Psoas muscle (tissue), 8 donors: ENCODE results near the gene SLCO4C1. TPM values are rescaled to one million over a fixed set of nuclear protein-coding genes. Genes with fewer than 3 reads are reported as not detected.

Source experiments
- ATAC-seq, 4 donors: fragments of 200-7000 bp; cut with Tn5 transposase; one replicate each; pipeline ENCODE4 v1.9.1; 2020; ENCODE audit warnings: moderate library complexity in 3 of 4, mild to moderate bottlenecking in 2 of 4
- DNase-seq, 2 donors: peaks; one replicate each; pipeline ENCODE4 v3.0.0-alpha.2; 2020
- H3K27ac ChIP-seq: fragments of 200-600 bp; one replicate; pipeline ENCODE4 v1.8.0; 2022
- H3K27me3 ChIP-seq, 3 donors: fragments of 200-600 bp in 1 of 3; one replicate each; pipeline versions ENCODE4 v1.6.1 to v1.8.0; 2013 to 2022; ENCODE audit warnings: low read length in 2 of 3, mild to moderate bottlenecking in 2 of 3, moderate library complexity in 1 of 3; ENCODE audit not compliant: insufficient read depth in 3 of 3
- H3K36me3 ChIP-seq, 2 donors: fragments of 200-600 bp in 1 of 2; one replicate each; pipeline versions ENCODE4 v1.6.1 to v1.8.0; 2013 to 2022; ENCODE audit warnings: low read depth in 1 of 2, mild to moderate bottlenecking in 1 of 2, moderate library complexity in 1 of 2; ENCODE audit not compliant: insufficient read depth in 1 of 2
- H3K4me1 ChIP-seq: fragments of 200-600 bp; one replicate; pipeline ENCODE4 v1.8.0; 2022
- H3K4me3 ChIP-seq: fragments of 200-600 bp; one replicate; pipeline ENCODE4 v1.8.0; 2022; ENCODE audit warnings: mild to moderate bottlenecking
- H3K9me3 ChIP-seq: fragments of 200-600 bp; one replicate; pipeline ENCODE4 v1.8.0; 2022
- CTCF ChIP-seq: fragments of 200-600 bp; IDR thresholded peaks from one replicate; pipeline ENCODE4 v1.8.0; 2022; ENCODE audit warnings: antibody characterized with exemption
- WGBS, 3 donors: extraction: QIAGEN DNeasy Blood & Tissue Kit; methylation state at CpG; one replicate each; pipeline versions ENCODE4 v1.1.6 to v1.1.7; 2013; 5-methylcytosine and 5-hydroxymethylcytosine counted together
- intact Hi-C, 2 donors: fragments of 100-400 bp; cut with DNase I; formaldehyde crosslinking; loops; one replicate each; pipeline versions ENCODE4 v1.11.0 to v1.14.2; 2022
- polyA plus RNA-seq, 3 donors: library from polyadenylated mRNA; stranded (reverse); fragments of 200-250 nt; gene quantifications; one replicate each; pipeline ENCODE4 v1.2.3, GENCODE V29; 2013
- total RNA-seq, 4 donors: library from RNA; stranded (reverse); fragmentation: NEBNext Ultra II Directional in 2 of 4; extraction: Animal tissue kit (Norgen Biotek cat#: 25700) in 2 of 4; gene quantifications; one replicate each; pipeline versions ENCODE4 v1.2.1 to v1.2.4, GENCODE V29; 2021 to 2023
- donor health status: healthy with polysubstance abuse.
- donor health status: DM: no; HTN: no; CAD: no; lungs with moderate emphysema.
- donor health status: Bipolar disorder and iron deficiency.
- donor health status: healthy.
- donor health status: DM: yes; HTN: yes; CAD: no.
- donor health status: DM: no; HTN: no; CAD: no.
- donor health status: DM: no; HTN: no; CAD: no.
- donor health status: DM: yes; HTN: yes; CAD: no.

Gene SLCO4C1
- total and polyA plus RNA-seq, 7 donors, result under 0.01 to 0.15 (median 0.03) TPM; not detected in 4

GRCh38 chr5:102216678-102217077 lies 79.4 kb downstream of the SLCO4C1 start:
- intact Hi-C loops, result no loop called here
- H3K27me3 ChIP-seq, result no peaks in the 10 kb centered on the region
- no peaks in the 10 kb centered on the region for H3K4me1 ChIP-seq
- H3K4me3 ChIP-seq, result no peak overlapping the region
- H3K9me3 ChIP-seq, result no peaks in the 10 kb centered on the region
- ATAC-seq (no peak), DNase-seq (no peak)
- H3K27ac ChIP-seq, result no peak overlapping the region
- WGBS, 3 donors, result 23 to 34% (median 26%) methylated on average over 4 of the region's 4 CpGs
- H3K36me3 ChIP-seq, result no peaks in the 10 kb centered on the region
- no peak for TF ChIP-seq CTCF

GRCh38 chr5:102211165-102211564 lies 84.9 kb downstream of the SLCO4C1 start:
- 90 to 93% (median 91%) methylated on average over 1 of the region's 1 CpG for WGBS, 3 donors
- Histone ChIP-seq H3K4me3 (no peak overlapping the region), H3K27me3 (no peaks in the 10 kb centered on the region), H3K36me3 (no peaks in the 10 kb centered on the region), H3K4me1 (no peaks in the 10 kb centered on the region), H3K9me3 (no peaks in the 10 kb centered on the region), H3K27ac (no peak overlapping the region)
- no peak for TF ChIP-seq CTCF
- intact Hi-C loops, result no loop called here
- ATAC-seq (no peak), DNase-seq (no peak)

GRCh38 chr5:102200861-102201260 lies 95.2 kb downstream of the SLCO4C1 start:
- H3K36me3 ChIP-seq, result no peaks in the 10 kb centered on the region
- no peak overlapping the region for H3K27ac ChIP-seq
- WGBS, 3 donors, result 54 to 57% (median 54%) methylated on average over 3 of the region's 3 CpGs
- H3K4me1 ChIP-seq, result no peaks in the 10 kb centered on the region
- H3K27me3 ChIP-seq, result no peaks in the 10 kb centered on the region
- DNase-seq (no peak), ATAC-seq (no peak)
- no peak overlapping the region for H3K4me3 ChIP-seq
- H3K9me3 ChIP-seq, result no peaks in the 10 kb centered on the region
- TF ChIP-seq CTCF, result no peak
- intact Hi-C loops, result no loop called here

- ATAC-seq (no peak), DNase-seq (no peak)
- WGBS, 3 donors, result 83 to 87% (median 85%) methylated on average over 8 of the region's 8 CpGs
- Histone ChIP-seq H3K4me1 (no peaks in the 10 kb centered on the region), H3K4me3 (no peak overlapping the region), H3K27ac (no peak overlapping the region), H3K27me3 (no peaks in the 10 kb centered on the region), H3K36me3 (no peaks in the 10 kb centered on the region), H3K9me3 (no peaks in the 10 kb centered on the region)
- TF ChIP-seq CTCF, result no peak
- intact Hi-C loops, result no loop called here
Observed at GRCh38 chr5:102196481-102196880, 99.6 kb downstream of the SLCO4C1 start.

Other genes starting within 250 kb of the SLCO4C1 start
- gene SLCO6A1, start 202.7 kb upstream of the SLCO4C1 start, total RNA-seq, result not detected
- gene SLCO6A1, start 202.7 kb upstream of the SLCO4C1 start, polyA plus RNA-seq, result not detected